ENCODE measurements around the gene GTPBP1.

GTPBP1 gene

GRCh38 chr22:38748487-38749136 is 42.9 kb downstream of the GTPBP1 start:
- peaks cover 41% of the 10 kb centered on the region for H3K4me1 Mint-ChIP-seq (ENCODE audit: low read depth)
- no peaks in the 10 kb centered on the region for H3K27me3 Mint-ChIP-seq (ENCODE audit: low read depth)
- H3K27ac Mint-ChIP-seq, result peak overlapping the region; percentile 36
- H3K9me3 Mint-ChIP-seq, result no peaks in the 10 kb centered on the region
- H3K4me3 Mint-ChIP-seq, result no peak overlapping the region
- H3K36me3 Mint-ChIP-seq (ENCODE audit: low read depth), result peaks cover 53% of the 10 kb centered on the region

GRCh38 chr22:38750104-38750503 is 44.4 kb downstream of the GTPBP1 start:
- H3K27ac Mint-ChIP-seq, result peak overlapping the region; percentile 82
- H3K27me3 Mint-ChIP-seq (ENCODE audit: low read depth), result no peaks in the 10 kb centered on the region
- peaks cover 37% of the 10 kb centered on the region for H3K4me1 Mint-ChIP-seq (ENCODE audit: low read depth)
- no peaks in the 10 kb centered on the region for H3K9me3 Mint-ChIP-seq
- H3K4me3 Mint-ChIP-seq, result peak overlapping the region; percentile 54
- H3K36me3 Mint-ChIP-seq (ENCODE audit: low read depth), result peaks cover 59% of the 10 kb centered on the region

- Mint-ChIP-seq H3K36me3 (ENCODE audit: low read depth) (peaks cover 59% of the 10 kb centered on the region), H3K4me3 (peak overlapping the region; percentile 98), H3K9me3 (no peaks in the 10 kb centered on the region), H3K27me3 (ENCODE audit: low read depth) (no peaks in the 10 kb centered on the region), H3K27ac (peak overlapping the region; percentile 82), H3K4me1 (ENCODE audit: low read depth) (peaks cover 37% of the 10 kb centered on the region)
Measured at GRCh38 chr22:38750638-38751037, 44.9 kb downstream of the GTPBP1 start.

- H3K9me3 Mint-ChIP-seq, result no peaks in the 10 kb centered on the region
- peaks cover 37% of the 10 kb centered on the region for H3K4me1 Mint-ChIP-seq (ENCODE audit: low read depth)
- no peaks in the 10 kb centered on the region for H3K27me3 Mint-ChIP-seq (ENCODE audit: low read depth)
- peak overlapping the region; percentile 98 for H3K4me3 Mint-ChIP-seq
- peaks cover 56% of the 10 kb centered on the region for H3K36me3 Mint-ChIP-seq (ENCODE audit: low read depth)
- H3K27ac Mint-ChIP-seq, result peak overlapping the region; percentile 97
Measured at GRCh38 chr22:38751066-38751421, 45.3 kb downstream of the GTPBP1 start.

- H3K27ac Mint-ChIP-seq, result peak overlapping the region; percentile 97
- no peaks in the 10 kb centered on the region for H3K27me3 Mint-ChIP-seq (ENCODE audit: low read depth)
- H3K36me3 Mint-ChIP-seq (ENCODE audit: low read depth), result peaks cover 56% of the 10 kb centered on the region
- peaks cover 41% of the 10 kb centered on the region for H3K4me1 Mint-ChIP-seq (ENCODE audit: low read depth)
- peak overlapping the region; percentile 98 for H3K4me3 Mint-ChIP-seq
- H3K9me3 Mint-ChIP-seq, result no peaks in the 10 kb centered on the region
Measured at GRCh38 chr22:38751422-38752346, 45.9 kb downstream of the GTPBP1 start.

GRCh38 chr22:38753948-38754750 is 48.4 kb downstream of the GTPBP1 start:
- H3K27me3 Mint-ChIP-seq (ENCODE audit: low read depth), result no peaks in the 10 kb centered on the region
- peak overlapping the region; percentile 83 for H3K27ac Mint-ChIP-seq
- H3K36me3 Mint-ChIP-seq (ENCODE audit: low read depth), result peaks cover 51% of the 10 kb centered on the region
- H3K4me1 Mint-ChIP-seq (ENCODE audit: low read depth), result peaks cover 57% of the 10 kb centered on the region
- peak overlapping the region; percentile 98 for H3K4me3 Mint-ChIP-seq
- H3K9me3 Mint-ChIP-seq, result no peaks in the 10 kb centered on the region

GRCh38 chr22:38754751-38755154 is 49.0 kb downstream of the GTPBP1 start:
- Mint-ChIP-seq H3K9me3 (no peaks in the 10 kb centered on the region), H3K4me1 (ENCODE audit: low read depth) (peaks cover 56% of the 10 kb centered on the region), H3K27me3 (ENCODE audit: low read depth) (no peaks in the 10 kb centered on the region)

GRCh38 chr22:38755155-38755910 is 49.6 kb downstream of the GTPBP1 start:
- Mint-ChIP-seq H3K27me3 (ENCODE audit: low read depth) (no peaks in the 10 kb centered on the region), H3K36me3 (ENCODE audit: low read depth) (peaks cover 41% of the 10 kb centered on the region), H3K4me1 (ENCODE audit: low read depth) (peaks cover 51% of the 10 kb centered on the region)

More at GRCh38 chr22:38754751-38755154, 49.0 kb downstream of the GTPBP1 start:
- Mint-ChIP-seq H3K27ac (peak overlapping the region; percentile 83), H3K4me3 (peak overlapping the region; percentile 98), H3K36me3 (ENCODE audit: low read depth) (peaks cover 47% of the 10 kb centered on the region)

GRCh38 chr22:38755911-38756532 is 50.3 kb downstream of the GTPBP1 start, which contains the start of gene SUN2:
TSS of gene SUN2 (minus strand) at chr22:38755998. CDS start at chr22:38752628, 3,370 bp downstream.
- no peaks in the 10 kb centered on the region for H3K27me3 Mint-ChIP-seq (ENCODE audit: low read depth)
- H3K4me3 Mint-ChIP-seq, result peak within 1 kb of the TSS; percentile 98
- no peaks in the 10 kb centered on the region for H3K9me3 Mint-ChIP-seq
- H3K36me3 Mint-ChIP-seq (ENCODE audit: low read depth), result peaks cover 38% of the 10 kb centered on the region
- H3K4me1 Mint-ChIP-seq (ENCODE audit: low read depth), result peaks cover 47% of the 10 kb centered on the region
- H3K27ac Mint-ChIP-seq, result peak within 1 kb of the TSS; percentile 95

More at GRCh38 chr22:38755155-38755910, 49.6 kb downstream of the GTPBP1 start:
- Mint-ChIP-seq H3K9me3 (no peaks in the 10 kb centered on the region), H3K27ac (peak overlapping the region; percentile 83), H3K4me3 (peak overlapping the region; percentile 98)

GRCh38 chr22:38756711-38757463 is 51.1 kb downstream of the GTPBP1 start:
- Mint-ChIP-seq H3K36me3 (ENCODE audit: low read depth) (peaks cover 29% of the 10 kb centered on the region), H3K4me3 (peak overlapping the region; percentile 95), H3K27ac (peak overlapping the region; percentile 95), H3K27me3 (ENCODE audit: low read depth) (no peaks in the 10 kb centered on the region), H3K4me1 (ENCODE audit: low read depth) (peaks cover 39% of the 10 kb centered on the region), H3K9me3 (no peaks in the 10 kb centered on the region)

- Mint-ChIP-seq H3K27ac (peak overlapping the region; percentile 95), H3K4me3 (peak overlapping the region; percentile 95), H3K4me1 (ENCODE audit: low read depth) (peaks cover 35% of the 10 kb centered on the region), H3K9me3 (no peaks in the 10 kb centered on the region), H3K36me3 (ENCODE audit: low read depth) (peaks cover 25% of the 10 kb centered on the region), H3K27me3 (ENCODE audit: low read depth) (no peaks in the 10 kb centered on the region)
Measured at GRCh38 chr22:38757464-38757757, 51.7 kb downstream of the GTPBP1 start.

GRCh38 chr22:38758276-38758945 is 52.7 kb downstream of the GTPBP1 start:
- H3K27me3 Mint-ChIP-seq (ENCODE audit: low read depth), result no peaks in the 10 kb centered on the region
- H3K4me1 Mint-ChIP-seq (ENCODE audit: low read depth), result peaks cover 30% of the 10 kb centered on the region
- peak overlapping the region; percentile 95 for H3K4me3 Mint-ChIP-seq

More at GRCh38 chr22:38758276-38758945, 52.7 kb downstream of the GTPBP1 start:
- H3K36me3 Mint-ChIP-seq (ENCODE audit: low read depth), result peaks cover 20% of the 10 kb centered on the region
- H3K9me3 Mint-ChIP-seq, result no peaks in the 10 kb centered on the region
- peak overlapping the region; percentile 56 for H3K27ac Mint-ChIP-seq
